Naive thymus-derived CD4-positive, alpha-beta T cell (primary cell): ENCODE data around the gene STIM1. TPM values are rescaled to one million over a fixed set of nuclear protein-coding genes. Genes with fewer than 3 reads are reported as not detected.

Experiments used
- ATAC-seq: fragments of 150-1000 bp; cut with Tn5 transposase; 2 replicates; pipeline ENCODE4 v1.10.0; 2021; ENCODE audit warnings: mild to moderate bottlenecking, moderate library complexity
- CTCF ChIA-PET: fragments of 350-600 bp; sonication (Branson Sonifier 250); formaldehyde crosslinking; loops from one replicate; lab custom pipeline; 2021; ENCODE audit warnings: antibody characterized with exemption; lab: Charles Lee
- POLR2A ChIA-PET: fragments of 350-600 bp; sonication (Branson Sonifier 250); formaldehyde crosslinking; loops from one replicate; lab custom pipeline; 2021; ENCODE audit warnings: antibody characterized with exemption, inconsistent platforms; lab: Charles Lee
- DNase-seq, 9 donors: peaks; one replicate each; pipeline versions ENCODE4 v3.0.0 to v3.0.0-alpha.2; 2020 to 2022; ENCODE audit warnings: mixed read lengths in 1 of 9
- H3K27ac ChIP-seq: one replicate; pipeline ENCODE4 v1.7.0; 2013; ENCODE audit warnings: mild to moderate bottlenecking, low read depth, low read length, moderate library complexity
- H3K27me3 ChIP-seq, 2 donors: one replicate each; pipeline ENCODE4 v1.7.0; 2013; ENCODE audit warnings: low read length in 2 of 2, mild to moderate bottlenecking in 2 of 2, moderate library complexity in 2 of 2; ENCODE audit not compliant: control insufficient read depth in 2 of 2, insufficient read depth in 2 of 2
- H3K36me3 ChIP-seq, 3 experiments: 1 replicate in 2 of 3; 2 replicates in 1 of 3; pipeline ENCODE4 v1.7.0; 2013; ENCODE audit warnings: low read length in 3 of 3, mild to moderate bottlenecking in 3 of 3, moderate library complexity in 1 of 3; ENCODE audit not compliant: insufficient read depth in 3 of 3, control insufficient read depth in 2 of 3
- H3K4me1 ChIP-seq, 2 donors: one replicate each; pipeline ENCODE4 v1.7.0; 2013; ENCODE audit warnings: low read length in 2 of 2, mild to moderate bottlenecking in 2 of 2, moderate library complexity in 1 of 2; ENCODE audit not compliant: control insufficient read depth in 2 of 2, insufficient read depth in 2 of 2
- H3K4me3 ChIP-seq: 2 replicates; pipeline ENCODE4 v1.7.0; 2013; ENCODE audit warnings: mild to moderate bottlenecking, low read length
- H3K9me3 ChIP-seq, 3 experiments: 1 replicate in 2 of 3; 2 replicates in 1 of 3; pipeline ENCODE4 v1.7.0; 2013; ENCODE audit warnings: low read length in 3 of 3; ENCODE audit not compliant: control insufficient read depth in 2 of 3
- H3K27ac Mint-ChIP-seq, 9 donors: one replicate each; pipeline ENCODE4 v1.8.0; 2020 to 2022; ENCODE audit warnings: mixed read lengths in 9 of 9, mild to moderate bottlenecking in 8 of 9, moderate library complexity in 5 of 9, inconsistent platforms in 2 of 9
- H3K27me3 Mint-ChIP-seq, 5 donors: one replicate each; pipeline ENCODE4 v1.8.0; 2021 to 2022; ENCODE audit warnings: mixed read lengths in 5 of 5, mild to moderate bottlenecking in 1 of 5
- H3K36me3 Mint-ChIP-seq, 5 donors: one replicate each; pipeline ENCODE4 v1.8.0; 2020 to 2022; ENCODE audit warnings: mixed read lengths in 5 of 5, mild to moderate bottlenecking in 3 of 5, inconsistent platforms in 1 of 5
- H3K4me1 Mint-ChIP-seq, 7 donors: one replicate each; pipeline ENCODE4 v1.8.0; 2020 to 2022; ENCODE audit warnings: mixed read lengths in 7 of 7, mild to moderate bottlenecking in 3 of 7, inconsistent platforms in 1 of 7
- H3K4me3 Mint-ChIP-seq, 10 donors: one replicate each; pipeline ENCODE4 v1.8.0; 2020 to 2022; ENCODE audit warnings: mild to moderate bottlenecking in 10 of 10, mixed read lengths in 10 of 10, moderate library complexity in 6 of 10, inconsistent platforms in 2 of 10
- H3K9me3 Mint-ChIP-seq, 11 donors: one replicate each; pipeline ENCODE4 v1.8.0; 2020 to 2022; ENCODE audit warnings: mixed read lengths in 11 of 11, mild to moderate bottlenecking in 4 of 11, inconsistent platforms in 1 of 11, moderate library complexity in 1 of 11
- intact Hi-C, 2 donors: fragments of 100-400 bp; cut with micrococcal nuclease; formaldehyde crosslinking; loops; one replicate each; pipeline ENCODE4 v1.15.1; 2023
- polyA plus RNA-seq, 2 donors: library from polyadenylated mRNA; unstranded; fragments of 300-500 nt; fragmentation: Illumina TruSeq; gene quantifications; one replicate each; pipeline ENCODE4 v1.2.3, GENCODE V29; 2021
- total RNA-seq, 6 experiments: library from RNA in 5 of 6; stranded (reverse) in 5 of 6; gene quantifications; 1 replicate in 5 of 6; 2 replicates in 1 of 6; pipeline ENCODE4 v1.2.3 and lab custom pipeline; 2021 to 2026

The STIM1 gene
- total and polyA plus RNA-seq, 7 experiments from 2014 or later: 38.4 to 117 (median 99.0) TPM

- Mint-ChIP-seq H3K9me3 (peaks cover 0 to 7% (median 0%) of the 10 kb centered on the region in 11 donors), H3K4me1 (peaks cover 54 to 82% (median 75%) of the 10 kb centered on the region in 7 donors), H3K27me3 (no peaks in the 10 kb centered on the region), H3K27ac (peak overlapping the region; percentile 84 to 99 (median 97)), H3K36me3 (peaks cover 7 to 42% (median 22%) of the 10 kb centered on the region in 5 donors), H3K4me3 (peak overlapping the region; percentile 82 to 99 (median 94))
- Histone ChIP-seq H3K27ac (peak overlapping the region; percentile 95), H3K4me1 (peaks cover 72 to 73% of the 10 kb centered on the region in 2 donors), H3K9me3 (no peaks in the 10 kb centered on the region), H3K4me3 (peak overlapping the region; percentile 51), H3K27me3 (no peaks in the 10 kb centered on the region), H3K36me3 (peaks cover 0 to 12% (median 2%) of the 10 kb centered on the region in 3 experiments)
- ChIA-PET POLR2A (interaction anchor here (0.7 to 17.9 kb wide), 11 partner anchors 7 to 221 kb away, joined by 3 to 399 read pairs (median 4); partner anchors contain the start of gene STIM1), CTCF (interaction anchor here (1.0 to 12.5 kb wide), 4 partner anchors 10 to 28 kb away, joined by 3 to 213 read pairs (median 6); partner anchors contain the start of genes PGAP2 and STIM1)
- peak in 8 of 9 donors; percentile 47 to 63 (median 54) for DNase-seq
- no peak for ATAC-seq
- intact Hi-C loops: no loop called here
Measured at GRCh38 chr11:3836903-3837302, 18.6 kb upstream of the STIM1 start.

GRCh38 chr11:3837793-3838192 lies 17.7 kb upstream of the STIM1 start:
- H3K4me3 ChIP-seq: peak overlapping the region; percentile 51
- Mint-ChIP-seq H3K27me3 (no peaks in the 10 kb centered on the region), H3K4me1 (peaks cover 46 to 78% (median 70%) of the 10 kb centered on the region in 7 donors), H3K36me3 (peaks cover 7 to 42% (median 20%) of the 10 kb centered on the region in 5 donors), H3K4me3 (peak overlapping the region; percentile 92 to 99 (median 95)), H3K27ac (peak overlapping the region; percentile 88 to 99 (median 98)), H3K9me3 (peaks cover 0 to 7% (median 0%) of the 10 kb centered on the region in 11 donors)
- ATAC-seq: no peak
- no peaks in the 10 kb centered on the region for H3K9me3 ChIP-seq
- ChIA-PET CTCF (interaction anchor here (0.8 to 12.5 kb wide), 6 partner anchors 9 to 29 kb away, joined by 3 to 213 read pairs (median 6); partner anchors contain the start of genes PGAP2 and STIM1), POLR2A (interaction anchor here (0.8 to 17.9 kb wide), 6 partner anchors 9 to 112 kb away, joined by 6 to 399 read pairs (median 46); partner anchors contain the start of genes PGAP2 and STIM1)
- peaks cover 0 to 11% (median 0%) of the 10 kb centered on the region in 3 experiments for H3K36me3 ChIP-seq
- peak overlapping the region; percentile 95 for H3K27ac ChIP-seq
- DNase-seq: no peak
- no peaks in the 10 kb centered on the region for H3K27me3 ChIP-seq
- peaks cover 66 to 68% of the 10 kb centered on the region in 2 donors for H3K4me1 ChIP-seq
- intact Hi-C loops: no loop called here

DNA sequence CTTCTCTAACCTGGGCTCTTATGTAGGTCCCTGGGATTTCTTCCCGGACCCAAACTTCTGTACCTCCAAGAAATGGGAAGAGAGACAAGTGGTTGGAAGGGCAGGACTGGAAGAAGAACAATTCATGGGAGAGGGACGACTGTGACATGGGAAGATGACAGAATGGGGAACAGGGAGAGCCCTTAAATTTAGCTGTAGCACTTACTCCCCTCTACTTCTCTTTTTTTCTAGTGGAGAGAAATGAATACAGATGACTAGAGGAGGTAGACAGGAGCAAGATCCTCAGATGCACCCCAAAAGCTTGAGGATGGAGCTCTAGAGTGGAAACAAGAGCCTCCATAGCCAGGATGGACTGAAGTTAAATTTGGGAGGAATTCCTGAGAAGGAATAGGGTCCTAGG lies 17.0 kb upstream of the STIM1 start:
- Histone ChIP-seq H3K9me3 (no peaks in the 10 kb centered on the region), H3K36me3 (peaks cover 0 to 11% (median 0%) of the 10 kb centered on the region in 3 experiments), H3K27me3 (no peaks in the 10 kb centered on the region), H3K4me3 (peak overlapping the region; percentile 51), H3K4me1 (peaks cover 61% of the 10 kb centered on the region in 2 donors), H3K27ac (peak overlapping the region; percentile 95)
- POLR2A ChIA-PET: interaction anchor here (0.5 to 17.9 kb wide), 10 partner anchors 13 to 769 kb away, joined by 3 to 399 read pairs (median 22); partner anchors contain the start of genes NUP98, PGAP2, STIM1 and TRIM68
- Mint-ChIP-seq H3K27ac (peak overlapping the region; percentile 88 to 99 (median 98)), H3K36me3 (peaks cover 7 to 42% (median 20%) of the 10 kb centered on the region in 5 donors), H3K27me3 (no peaks in the 10 kb centered on the region), H3K4me3 (peak overlapping the region; percentile 92 to 99 (median 95)), H3K4me1 (peaks cover 41 to 77% (median 68%) of the 10 kb centered on the region in 7 donors), H3K9me3 (peaks cover 0 to 7% (median 0%) of the 10 kb centered on the region in 11 donors)
- intact Hi-C loops: no loop called here
- no peak for DNase-seq
- CTCF ChIA-PET: interaction anchor here (0.9 to 12.5 kb wide), 6 partner anchors 9 to 30 kb away, joined by 3 to 213 read pairs (median 6); partner anchors contain the start of genes PGAP2 and STIM1
- no peak for ATAC-seq

DNA sequence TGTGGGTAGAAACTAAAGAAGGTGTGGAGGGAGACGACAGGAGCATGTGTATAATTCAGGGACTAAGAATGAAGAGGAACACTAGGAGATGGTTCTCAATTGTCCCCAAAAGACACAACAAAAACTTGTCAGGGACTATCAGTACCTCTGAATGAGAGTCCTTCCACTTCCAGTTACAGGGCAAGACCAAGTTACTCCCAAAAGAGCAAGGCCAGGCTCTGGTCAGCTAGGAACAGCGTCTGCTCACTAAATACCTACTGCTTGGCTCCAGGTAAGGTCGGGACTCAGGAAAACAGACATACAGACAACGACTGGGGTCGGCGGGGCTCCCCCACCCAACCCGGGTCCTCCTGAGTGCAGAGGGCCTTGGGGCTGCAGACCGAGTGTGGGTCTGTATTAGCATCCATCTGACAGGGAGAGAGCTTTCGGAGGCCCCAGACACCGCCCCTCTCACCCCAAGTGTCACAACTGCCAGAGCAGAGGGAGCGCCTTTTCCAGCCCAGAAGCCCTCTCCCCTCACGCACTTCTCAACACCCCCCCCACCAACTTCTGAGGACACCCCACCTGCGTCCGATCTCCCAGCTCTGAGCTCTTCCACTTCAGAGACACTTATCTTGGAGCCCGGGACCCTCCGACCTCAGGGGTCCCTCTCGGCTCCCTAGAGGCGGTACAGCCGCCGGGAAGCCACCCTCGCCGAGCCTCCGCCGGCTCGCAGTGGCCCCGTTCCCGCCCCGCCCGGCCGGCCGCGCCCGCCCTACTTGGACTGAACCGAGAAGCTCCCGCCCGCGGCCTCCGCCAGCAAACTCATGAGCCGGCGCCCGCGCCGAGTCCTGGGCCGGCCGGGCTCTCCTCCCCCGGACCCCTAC lies 15.2 kb upstream of the STIM1 start:
- intact Hi-C loops: no loop called here
- H3K27ac Mint-ChIP-seq: peak overlapping the region; percentile 88 to 99 (median 98)

GRCh38 chr11:3840870-3841425 lies 14.5 kb upstream of the STIM1 start, which contains the start of gene RHOG:
RHOG (minus strand) TSS chr11:3840959; CDS start chr11:3828138, 12,821 bp downstream.
- DNase-seq (peak in 6 of 9 donors; percentile 24 to 59 (median 48)), ATAC-seq (peak; percentile 40)
- Mint-ChIP-seq H3K9me3 (peaks cover 0 to 7% (median 0%) of the 10 kb centered on the region in 11 donors), H3K4me1 (peaks cover 20 to 70% (median 57%) of the 10 kb centered on the region in 7 donors), H3K27ac (peak within 1 kb of the TSS; percentile 92 to 99 (median 98)), H3K27me3 (no peaks in the 10 kb centered on the region), H3K36me3 (peaks cover 3 to 22% (median 4%) of the 10 kb centered on the region in 5 donors), H3K4me3 (peak within 1 kb of the TSS; percentile 92 to 99 (median 96))
- intact Hi-C loops: loop anchor here (1.0 kb wide), 7 partner anchors 8 to 253 kb away; partner anchors contain the start of genes NUP98 (in 2 of the 2), PGAP2 (in 2 of the 2) and RRM1 (in 2 of the 2)
- CTCF ChIA-PET: interaction anchor here (0.7 to 12.5 kb wide), 16 partner anchors 8 to 251 kb away, joined by 3 to 213 read pairs (median 4); partner anchors contain the start of gene STIM1
- Histone ChIP-seq H3K36me3 (peaks cover 0 to 4% (median 0%) of the 10 kb centered on the region in 3 experiments), H3K27me3 (no peaks in the 10 kb centered on the region), H3K4me1 (peaks cover 37 to 39% of the 10 kb centered on the region in 2 donors), H3K4me3 (peak within 1 kb of the TSS; percentile 51), H3K27ac (peak within 1 kb of the TSS; percentile 95), H3K9me3 (no peaks in the 10 kb centered on the region)
- POLR2A ChIA-PET: interaction anchor here (0.7 to 17.9 kb wide), 24 partner anchors 10 to 257 kb away, joined by 3 to 399 read pairs (median 6); partner anchors contain the start of genes NUP98, PGAP2 and STIM1

More for the DNA sequence above, 15.2 kb upstream of the STIM1 start:
- Mint-ChIP-seq H3K36me3 (peaks cover 7 to 28% (median 9%) of the 10 kb centered on the region in 5 donors), H3K27me3 (no peaks in the 10 kb centered on the region), H3K4me1 (peaks cover 27 to 73% (median 62%) of the 10 kb centered on the region in 7 donors), H3K9me3 (peaks cover 0 to 7% (median 0%) of the 10 kb centered on the region in 11 donors), H3K4me3 (peak overlapping the region; percentile 92 to 99 (median 95))
- Histone ChIP-seq H3K9me3 (no peaks in the 10 kb centered on the region), H3K4me3 (peak overlapping the region; percentile 51), H3K36me3 (peaks cover 0 to 7% (median 0%) of the 10 kb centered on the region in 3 experiments), H3K27me3 (no peaks in the 10 kb centered on the region), H3K27ac (peak overlapping the region; percentile 95), H3K4me1 (peaks cover 43 to 44% of the 10 kb centered on the region in 2 donors)
- peak in 8 of 9 donors; percentile 37 to 57 (median 52) for DNase-seq
- ATAC-seq: no peak
- ChIA-PET POLR2A (interaction anchor here (0.6 to 17.9 kb wide), 24 partner anchors 9 to 257 kb away, joined by 3 to 399 read pairs (median 6); partner anchors contain the start of genes NUP98, PGAP2 and STIM1), CTCF (interaction anchor here (0.6 to 12.5 kb wide), 13 partner anchors 9 to 233 kb away, joined by 3 to 213 read pairs (median 5); partner anchors contain the start of genes PGAP2 and STIM1)
